HCT116 (cell line): ENCODE results near the gene ALOX15. TPM values are rescaled to one million over a fixed set of nuclear protein-coding genes. Genes with fewer than 3 reads are reported as not detected.
"Not testable (repeated sequence)": the region's sequence is repeated elsewhere in the genome, so short reads cannot be mapped to it uniquely, and the experiment has no call there.

Experiments used
- ATAC-seq: fragments of 200-7000 bp; cut with Tn5 transposase; 2 replicates; pipeline ENCODE4 v1.9.1; 2020; ENCODE audit warnings: mild to moderate bottlenecking, moderate library complexity
- BruUV-seq: library from RNA; stranded (reverse); fragments of 400-500 nt; replicated peaks from 2 replicates; lab custom pipeline; 2021; lab: Mats Ljungman, UMichigan
- CTCF ChIA-PET: fragments of 300-600 bp; sonication (Branson Sonifier 250); formaldehyde crosslinking; loops from one replicate; lab custom pipeline; 2021; ENCODE audit warnings: antibody characterized with exemption; lab: Charles Lee
- POLR2A ChIA-PET: fragments of 300-600, 350-600 bp; sonication (Branson Sonifier 250); formaldehyde crosslinking; loops from one replicate; lab custom pipeline; 2021; ENCODE audit warnings: antibody characterized with exemption; lab: Charles Lee
- RAD21 ChIA-PET, 2 experiments: fragments of 300-600 bp; sonication (Branson Sonifier 250); formaldehyde crosslinking; loops; one replicate each; lab custom pipeline; 2023; ENCODE audit warnings: low total read pairs in 2 of 2; ENCODE audit not compliant: uncharacterized antibody in 2 of 2, unreplicated experiment in 2 of 2, low non-redundant PET in 1 of 2; lab: Charles Lee
- DNase-seq: peaks from one replicate; pipeline ENCODE4 v3.0.0-alpha.2; 2010; ENCODE audit warnings: low read depth, low spot score
- H2AFZ ChIP-seq: fragments of 200-600 bp; shearing (Covaris generic), sonication (generic); 2 replicates; pipeline ENCODE4 v1.6.1; 2017; ENCODE audit warnings: low read depth, mixed run types, mixed read lengths, antibody characterized with exemption, low read length; ENCODE audit not compliant: poor library complexity, severe bottlenecking
- H3K27ac ChIP-seq: 2 replicates; pipeline ENCODE4 v1.5.1; 2012; ENCODE audit warnings: low read depth, low read length
- H3K27me3 ChIP-seq: fragments of 200-600 bp; sonication (generic); 2 replicates; pipeline ENCODE4 v1.6.1; 2016; ENCODE audit warnings: mixed run types, low read length, mixed read lengths; ENCODE audit not compliant: insufficient read depth
- H3K36me3 ChIP-seq, 2 experiments: fragments of 200-500 bp in 1 of 2; fragments of 200-600 bp in 1 of 2; sonication (Bioruptor generic) in 1 of 2; sonication (generic) in 1 of 2; 2 replicates each; pipeline versions ENCODE4 v1.5.1 to v1.6.1; 2014 to 2016; ENCODE audit warnings: low read length in 2 of 2, inconsistent platforms in 1 of 2, mixed read lengths in 1 of 2, mixed run types in 1 of 2; ENCODE audit not compliant: insufficient read depth in 2 of 2, control insufficient read depth in 1 of 2
- H3K4me1 ChIP-seq, 2 experiments: fragments of 200-600 bp in 1 of 2; sonication (generic) in 1 of 2; 2 replicates each; pipeline versions ENCODE4 v1.5.1 to v1.6.1; 2012 to 2017; ENCODE audit warnings: low read length in 2 of 2, inconsistent platforms in 1 of 2, mild to moderate bottlenecking in 1 of 2, mixed read lengths in 1 of 2, mixed run types in 1 of 2, moderate library complexity in 1 of 2; ENCODE audit not compliant: insufficient read depth in 2 of 2, control insufficient read depth in 1 of 2
- H3K4me2 ChIP-seq: fragments of 200-600 bp; sonication (generic); 2 replicates; pipeline ENCODE4 v1.6.1; 2017; ENCODE audit warnings: mixed run types, low read length, mixed read lengths
- H3K4me3 ChIP-seq, 2 experiments: fragments of 200-600 bp in 1 of 2; sonication (generic) in 1 of 2; replicated peaks in 1 of 2; 2 replicates each; pipeline ENCODE4 v1.5.1; 2011 to 2016; ENCODE audit warnings: low read length in 2 of 2, control low read depth in 1 of 2, low read depth in 1 of 2, mild to moderate bottlenecking in 1 of 2, mixed read lengths in 1 of 2, mixed run types in 1 of 2
- H3K79me2 ChIP-seq: fragments of 200-600 bp; sonication (generic); 2 replicates; pipeline ENCODE4 v1.6.1; 2017; ENCODE audit warnings: mild to moderate bottlenecking, mixed run types, low read length, moderate library complexity, mixed read lengths; ENCODE audit not compliant: insufficient read depth
- H3K9ac ChIP-seq: fragments of 200-600 bp; sonication (generic); 2 replicates; pipeline ENCODE4 v1.6.1; 2016; ENCODE audit warnings: low read length, mixed read lengths
- H3K9me2 ChIP-seq: fragments of 200-600 bp; sonication (generic), shearing (Covaris generic); 2 replicates; pipeline ENCODE4 v1.6.1; 2017; ENCODE audit warnings: mixed run types, mild to moderate bottlenecking, moderate library complexity; ENCODE audit not compliant: insufficient read depth
- H3K9me3 ChIP-seq, 2 experiments: fragments of 200-500 bp in 1 of 2; fragments of 200-600 bp in 1 of 2; sonication (Bioruptor generic) in 1 of 2; sonication (generic) in 1 of 2; 2 replicates each; pipeline ENCODE4 v1.6.1; 2014 to 2017; ENCODE audit warnings: low read length in 2 of 2, mixed read lengths in 2 of 2, inconsistent platforms in 1 of 2, low read depth in 1 of 2, mild to moderate bottlenecking in 1 of 2, mixed run types in 1 of 2, moderate library complexity in 1 of 2; ENCODE audit not compliant: control insufficient read depth in 1 of 2, insufficient read depth in 1 of 2
- H4K20me1 ChIP-seq: fragments of 200-600 bp; sonication (generic), shearing (Covaris generic); 2 replicates; pipeline ENCODE4 v1.6.1; 2017; ENCODE audit warnings: mixed run types, mild to moderate bottlenecking, moderate library complexity; ENCODE audit not compliant: insufficient read depth
- FOSL1 ChIP-seq: IDR thresholded peaks from 2 replicates; pipeline ENCODE4 v1.6.1; 2012; ENCODE audit warnings: low read depth
- REST ChIP-seq: IDR thresholded peaks from 2 replicates; pipeline ENCODE4 v1.6.1; 2012; ENCODE audit warnings: low read depth
- intact Hi-C: fragments of 100-400 bp; cut with micrococcal nuclease; formaldehyde crosslinking; loops from 2 replicates; pipeline ENCODE4 v1.10.0; 2022
- total RNA-seq: library from RNA; stranded (reverse); gene quantifications from one replicate; pipeline ENCODE4 v1.2.1, GENCODE V29; 2021; ENCODE audit not compliant: unreplicated experiment
- TF ChIP-seq, protein P1 (sequence below): IDR thresholded peaks from 2 replicates; pipeline ENCODE4 v1.6.1; 2012

ALOX15 gene
- total RNA-seq, 1 experiment from 2014 or later = 0.57 TPM

DNA sequence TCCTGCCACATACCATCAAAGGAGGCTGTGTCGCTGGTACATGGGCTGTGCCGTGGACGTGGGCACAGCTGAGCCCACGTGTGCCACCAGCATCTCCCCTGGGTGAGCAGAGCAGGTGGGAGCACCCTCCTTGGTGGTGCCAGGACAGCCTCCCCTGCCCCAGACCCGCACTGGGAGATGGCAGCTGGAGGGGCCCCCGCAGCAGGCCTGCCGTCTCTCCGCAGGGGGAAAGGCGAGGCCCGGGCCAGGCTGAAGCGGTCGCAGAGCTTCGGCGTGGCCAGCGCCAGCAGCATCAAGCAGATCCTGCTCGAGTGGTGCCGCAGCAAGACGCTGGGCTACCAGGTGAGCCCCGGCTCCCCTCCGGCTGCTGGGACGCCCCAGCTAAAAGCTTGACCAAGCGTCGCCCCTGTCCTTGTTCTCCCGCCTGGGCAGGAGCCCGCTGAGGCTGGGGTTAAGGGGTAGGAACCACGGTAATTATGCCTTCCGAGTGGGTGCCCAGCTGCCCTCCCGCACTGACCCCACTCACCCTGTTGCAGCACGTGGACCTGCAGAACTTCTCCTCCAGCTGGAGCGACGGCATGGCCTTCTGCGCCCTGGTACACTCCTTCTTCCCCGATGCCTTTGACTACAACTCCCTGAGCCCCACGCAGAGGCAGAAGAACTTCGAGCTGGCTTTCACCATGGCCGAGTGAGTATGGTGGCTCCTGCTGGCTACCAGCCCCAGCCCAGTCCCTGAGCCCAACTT, 44.7 kb downstream of the ALOX15 start:
- no peak overlapping the region for H2AFZ ChIP-seq
- no TSS peak for BruUV-seq
- ChIA-PET RAD21 (no interaction called here), POLR2A (no interaction called here), CTCF (no interaction called here)
- H4K20me1 ChIP-seq = no peaks in the 10 kb centered on the region
- H3K36me3 ChIP-seq = no peaks in the 10 kb centered on the region
- H3K4me3 ChIP-seq = no peak overlapping the region
- no peak overlapping the region for H3K9ac ChIP-seq
- H3K4me2 ChIP-seq = no peak overlapping the region
- TF ChIP-seq, protein P1, sequence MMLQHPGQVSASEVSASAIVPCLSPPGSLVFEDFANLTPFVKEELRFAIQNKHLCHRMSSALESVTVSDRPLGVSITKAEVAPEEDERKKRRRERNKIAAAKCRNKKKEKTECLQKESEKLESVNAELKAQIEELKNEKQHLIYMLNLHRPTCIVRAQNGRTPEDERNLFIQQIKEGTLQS = no peak
- TF ChIP-seq FOSL1 (no peak), REST (no peak)
- intact Hi-C loops = no loop called here
- peaks cover 2% of the 10 kb centered on the region in 2 experiments for H3K4me1 ChIP-seq
- H3K9me3 ChIP-seq = no peaks in the 10 kb centered on the region
- H3K79me2 ChIP-seq = no peaks in the 10 kb centered on the region
- DNase-seq = no peak
- no peak for ATAC-seq
- H3K27me3 ChIP-seq = no peaks in the 10 kb centered on the region
- no peak overlapping the region for H3K27ac ChIP-seq
- no peaks in the 10 kb centered on the region for H3K9me2 ChIP-seq

GRCh38 chr17:4595685-4596342, 45.7 kb downstream of the ALOX15 start:
- ATAC-seq, H3K27me3 ChIP-seq, H4K20me1 ChIP-seq, H3K9me2 ChIP-seq, H3K9me3 ChIP-seq, BruUV-seq, H3K27ac ChIP-seq, DNase-seq, RAD21 ChIA-PET, H3K4me1 ChIP-seq, intact Hi-C loops, H3K4me2 ChIP-seq, H3K4me3 ChIP-seq, H2AFZ ChIP-seq, H3K79me2 ChIP-seq, POLR2A ChIA-PET, H3K36me3 ChIP-seq, H3K9ac ChIP-seq: not testable (repeated sequence)
- CTCF ChIA-PET = interaction anchor here (0.8 kb wide), 1 partner anchor 29 kb away, joined by 3 read pairs; no protein-coding TSS in a partner anchor
